LNCAP (cell line): ENCODE data around the gene JAZF1.

Source experiments
- TF ChIP-seq, protein P1 (sequence below): fragments of 450-650 bp; IDR thresholded peaks from 2 replicates; pipeline ENCODE4 v1.5.1; 2017; ENCODE audit warnings: mild to moderate bottlenecking

JAZF1 gene

DNA sequence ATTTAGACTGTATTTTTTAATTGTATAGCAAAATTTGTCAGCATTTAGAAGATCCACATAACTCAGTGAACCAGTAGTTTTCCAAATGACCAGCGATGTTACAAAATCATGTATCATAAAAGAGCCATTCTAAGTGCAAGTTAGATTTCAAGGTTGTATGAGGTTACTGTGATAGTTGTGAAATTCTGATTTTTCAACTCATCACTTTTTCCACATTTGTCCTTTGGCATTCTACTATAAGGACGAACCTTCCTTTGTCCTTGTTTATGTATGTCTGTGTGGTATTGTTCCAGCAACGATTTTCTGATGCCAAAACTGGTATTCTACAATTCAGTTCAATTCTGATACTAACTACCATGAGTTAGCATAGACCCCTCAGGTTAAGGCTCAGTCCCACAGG lies 376.5 kb downstream of the JAZF1 start:
- TF ChIP-seq, protein P1, sequence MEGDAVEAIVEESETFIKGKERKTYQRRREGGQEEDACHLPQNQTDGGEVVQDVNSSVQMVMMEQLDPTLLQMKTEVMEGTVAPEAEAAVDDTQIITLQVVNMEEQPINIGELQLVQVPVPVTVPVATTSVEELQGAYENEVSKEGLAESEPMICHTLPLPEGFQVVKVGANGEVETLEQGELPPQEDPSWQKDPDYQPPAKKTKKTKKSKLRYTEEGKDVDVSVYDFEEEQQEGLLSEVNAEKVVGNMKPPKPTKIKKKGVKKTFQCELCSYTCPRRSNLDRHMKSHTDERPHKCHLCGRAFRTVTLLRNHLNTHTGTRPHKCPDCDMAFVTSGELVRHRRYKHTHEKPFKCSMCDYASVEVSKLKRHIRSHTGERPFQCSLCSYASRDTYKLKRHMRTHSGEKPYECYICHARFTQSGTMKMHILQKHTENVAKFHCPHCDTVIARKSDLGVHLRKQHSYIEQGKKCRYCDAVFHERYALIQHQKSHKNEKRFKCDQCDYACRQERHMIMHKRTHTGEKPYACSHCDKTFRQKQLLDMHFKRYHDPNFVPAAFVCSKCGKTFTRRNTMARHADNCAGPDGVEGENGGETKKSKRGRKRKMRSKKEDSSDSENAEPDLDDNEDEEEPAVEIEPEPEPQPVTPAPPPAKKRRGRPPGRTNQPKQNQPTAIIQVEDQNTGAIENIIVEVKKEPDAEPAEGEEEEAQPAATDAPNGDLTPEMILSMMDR: no peak

DNA sequence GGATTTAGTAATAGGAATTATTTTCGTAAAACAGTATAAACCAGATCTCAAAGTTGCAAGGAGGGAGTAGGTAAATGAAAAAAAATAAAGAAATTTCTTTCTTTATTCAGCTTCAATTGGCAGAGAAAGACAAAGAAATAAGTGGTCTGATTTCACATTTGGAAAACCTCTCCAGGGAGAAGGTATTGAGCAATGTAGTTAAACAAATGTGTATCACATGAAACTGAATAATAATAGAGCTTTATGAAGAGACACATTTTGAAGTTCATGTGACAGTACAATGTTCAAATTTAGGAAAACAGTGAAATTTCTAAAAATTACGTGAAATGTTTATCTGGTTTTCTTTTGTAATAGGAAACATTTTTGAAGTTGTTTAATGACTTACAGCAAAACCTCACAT lies 377.6 kb downstream of the JAZF1 start:
- TF ChIP-seq, protein P1: no peak

DNA sequence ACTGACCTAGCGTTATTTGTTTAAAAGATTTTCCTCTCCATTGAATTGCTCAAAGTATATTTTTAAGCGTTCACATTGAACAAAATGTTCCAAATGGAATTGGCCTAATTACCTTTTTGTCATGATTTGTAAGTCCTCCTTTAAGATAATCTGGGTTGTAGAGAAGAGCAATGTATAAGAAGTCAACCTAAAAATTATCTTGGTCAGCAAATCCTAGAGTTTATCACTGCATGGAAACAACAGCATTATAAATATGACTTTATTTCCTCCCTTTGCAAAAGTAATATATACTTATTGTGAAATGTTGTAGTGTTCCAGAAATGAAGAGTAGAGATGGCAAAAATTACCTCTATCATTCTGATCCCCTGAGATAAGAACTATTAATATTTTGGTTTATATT lies 381.4 kb downstream of the JAZF1 start:
- TF ChIP-seq, protein P1: no peak

DNA sequence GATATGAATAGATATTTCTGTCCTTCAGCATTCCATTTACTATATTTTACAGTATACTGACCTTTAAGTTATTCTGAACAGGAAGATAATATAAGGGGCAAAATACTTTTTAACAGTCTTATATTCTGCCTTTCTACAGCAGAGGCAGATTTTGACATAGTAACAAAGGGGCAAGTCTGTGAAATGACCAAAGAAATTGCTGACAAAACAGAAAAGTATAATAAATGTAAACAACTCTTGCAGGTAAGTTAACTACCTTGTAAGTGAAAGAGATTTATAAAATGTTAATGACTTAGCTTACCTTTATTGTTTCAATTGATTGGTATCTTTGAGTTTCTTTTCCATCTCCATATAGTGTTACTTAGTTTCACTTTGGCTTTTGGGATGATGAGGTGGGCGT lies 384.6 kb downstream of the JAZF1 start:
- TF ChIP-seq, protein P1: no peak

DNA sequence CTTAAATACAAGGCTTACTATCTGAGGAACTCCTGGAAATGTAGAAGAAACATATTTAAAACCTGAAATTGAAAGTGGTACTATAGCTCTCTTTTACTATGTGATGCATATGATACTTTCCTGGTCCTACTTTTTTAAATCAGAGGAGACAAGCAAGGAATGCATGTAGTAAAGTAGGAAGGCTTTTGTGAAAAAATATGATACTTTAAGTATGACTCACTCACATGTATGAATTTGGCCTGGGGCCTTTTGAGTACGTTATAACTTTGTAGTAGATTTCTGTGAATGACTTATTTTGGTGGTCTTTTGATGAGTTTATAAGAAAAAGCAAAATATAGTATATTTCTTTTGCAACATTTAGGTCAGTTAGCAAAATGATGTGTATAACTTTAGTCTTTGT lies 386.8 kb downstream of the JAZF1 start:
- TF ChIP-seq, protein P1: no peak

DNA sequence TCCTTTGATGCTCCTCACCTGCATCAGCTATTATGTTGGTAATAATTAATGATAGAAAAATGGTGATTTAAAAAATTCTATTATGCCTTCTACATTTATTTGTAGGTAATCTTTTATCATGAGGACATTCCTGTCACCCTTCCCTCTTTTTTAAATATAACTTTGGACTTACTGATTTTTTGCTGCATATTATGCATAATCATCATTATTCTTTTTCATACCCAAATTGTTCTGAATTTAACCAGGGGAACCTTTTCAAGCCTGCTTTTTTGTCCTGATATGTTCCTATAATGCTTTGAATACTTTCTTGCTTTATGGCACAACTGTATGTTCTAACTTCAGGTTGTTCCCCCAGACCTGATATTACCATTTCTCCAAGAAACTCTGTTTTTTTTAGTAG lies 392.2 kb downstream of the JAZF1 start:
- TF ChIP-seq, protein P1: no peak

DNA sequence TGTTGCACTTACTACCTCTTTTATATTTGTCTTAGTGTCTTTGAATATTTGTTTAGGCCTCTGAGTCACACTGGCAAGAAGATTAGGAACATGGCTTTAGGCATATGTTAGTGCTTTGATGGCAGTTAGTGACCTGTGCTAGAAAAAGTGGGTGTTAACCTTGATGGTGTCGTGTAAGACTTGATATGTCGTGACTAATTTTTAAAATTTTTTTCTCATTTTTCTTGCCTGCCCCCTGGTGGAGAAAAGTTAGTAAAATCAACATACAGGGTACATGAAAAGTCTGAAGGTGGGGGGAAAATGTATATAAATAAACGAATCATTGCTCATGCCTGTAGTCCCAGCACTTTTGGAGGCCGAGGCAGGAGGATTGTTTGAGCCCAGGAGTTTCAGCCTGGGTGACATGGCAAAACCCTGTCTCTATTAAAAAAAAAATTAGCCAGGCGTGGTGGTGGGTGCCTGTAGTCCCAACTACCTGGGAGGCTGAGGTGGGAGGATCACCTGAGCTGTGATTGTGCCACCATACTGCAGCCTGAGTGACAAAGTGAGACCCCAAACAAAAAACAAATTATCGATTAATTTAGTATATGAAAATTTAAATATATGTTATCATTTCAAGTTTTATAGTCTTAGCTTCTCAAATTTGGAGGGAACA lies 396.1 kb downstream of the JAZF1 start:
- TF ChIP-seq, protein P1: peak; percentile 49

DNA sequence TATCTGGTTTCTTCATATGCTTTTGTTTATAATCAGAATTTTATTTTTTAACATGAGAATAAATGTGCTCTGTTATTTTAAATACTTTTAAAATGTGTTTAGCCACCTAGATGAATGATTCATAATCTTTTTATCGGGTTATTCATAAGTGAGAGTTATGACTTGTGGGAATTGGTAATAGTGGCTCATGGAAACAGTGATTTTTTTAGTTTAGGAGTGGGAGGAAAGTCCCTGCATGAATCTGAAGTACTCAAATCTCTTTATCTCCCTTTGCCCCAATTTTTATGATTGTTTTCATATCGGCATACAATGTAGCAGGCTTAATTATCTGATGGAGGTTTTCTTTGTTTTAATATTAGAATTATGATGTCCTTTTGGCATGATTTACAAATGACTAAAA lies 397.7 kb downstream of the JAZF1 start:
- TF ChIP-seq, protein P1: no peak
